DMS79 (cell line): ENCODE data around the gene SLC25A5.
"Not testable (repeated sequence)": the region's sequence is repeated elsewhere in the genome, so short reads cannot be mapped to it uniquely, and the experiment has no call there.

Source experiments
- DNase-seq: peaks from one replicate; lab custom pipeline; 2025; lab: John Stamatoyannopoulos, UW

The SLC25A5 gene

DNA sequence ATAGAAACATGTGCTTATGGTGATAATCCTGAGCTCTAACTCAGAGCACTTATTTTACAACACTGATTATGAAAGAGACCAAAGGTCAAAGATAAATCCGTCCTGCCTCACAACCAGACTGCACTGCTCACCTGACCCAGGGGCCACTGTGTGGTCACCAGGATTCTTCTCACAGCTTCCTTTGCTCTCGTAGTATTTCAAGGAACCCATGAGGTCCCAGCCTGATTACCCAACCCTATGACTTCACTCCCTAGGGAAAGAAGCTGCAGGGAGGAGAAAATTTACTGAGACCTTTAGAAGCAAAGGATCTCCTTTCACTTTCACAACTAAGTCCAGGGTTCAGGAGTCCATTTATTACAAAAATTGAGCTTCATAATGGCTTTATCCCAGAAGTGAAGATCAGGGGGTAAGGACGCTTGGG, 9.6 kb downstream of the SLC25A5 start:
- no peak for DNase-seq

DNA sequence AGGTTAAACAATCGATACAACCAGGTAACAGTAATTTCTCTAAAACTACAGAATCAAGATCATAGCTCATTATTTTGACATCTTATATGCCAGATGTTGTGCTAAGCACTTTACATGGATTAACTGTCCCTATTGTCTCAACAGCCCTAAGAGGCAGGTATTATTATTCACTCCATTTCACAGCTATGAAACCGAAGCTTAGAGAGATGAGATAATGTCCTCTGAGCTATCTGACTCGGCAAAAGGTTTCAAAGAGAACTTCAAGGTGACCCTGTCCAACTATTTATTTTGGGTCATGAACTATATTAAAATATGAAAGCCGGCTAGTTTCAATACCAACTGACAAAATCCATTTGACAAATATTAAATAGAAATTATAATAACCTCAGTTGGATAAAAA, 10.3 kb downstream of the SLC25A5 start:
- DNase-seq: no peak

DNA sequence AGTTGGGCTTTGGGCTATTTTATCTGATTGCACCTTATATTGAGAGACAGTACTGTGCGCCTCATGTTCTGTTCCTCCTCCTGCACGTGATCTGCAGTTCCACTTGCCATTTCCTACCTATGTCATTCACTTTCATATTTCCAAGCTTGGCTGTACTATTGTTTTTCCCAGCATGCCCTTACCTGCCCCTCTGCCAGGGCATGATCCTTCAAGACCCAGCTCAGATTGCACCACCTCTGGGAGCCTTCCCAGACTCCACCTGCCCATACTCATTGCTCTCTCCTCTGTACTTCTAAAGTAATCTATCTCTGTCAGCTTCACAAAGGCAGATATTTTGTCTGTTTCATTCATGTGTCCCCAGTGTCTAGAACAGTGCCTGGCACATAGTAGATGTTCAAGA, 11.6 kb downstream of the SLC25A5 start:
- DNase-seq: no peak

DNA sequence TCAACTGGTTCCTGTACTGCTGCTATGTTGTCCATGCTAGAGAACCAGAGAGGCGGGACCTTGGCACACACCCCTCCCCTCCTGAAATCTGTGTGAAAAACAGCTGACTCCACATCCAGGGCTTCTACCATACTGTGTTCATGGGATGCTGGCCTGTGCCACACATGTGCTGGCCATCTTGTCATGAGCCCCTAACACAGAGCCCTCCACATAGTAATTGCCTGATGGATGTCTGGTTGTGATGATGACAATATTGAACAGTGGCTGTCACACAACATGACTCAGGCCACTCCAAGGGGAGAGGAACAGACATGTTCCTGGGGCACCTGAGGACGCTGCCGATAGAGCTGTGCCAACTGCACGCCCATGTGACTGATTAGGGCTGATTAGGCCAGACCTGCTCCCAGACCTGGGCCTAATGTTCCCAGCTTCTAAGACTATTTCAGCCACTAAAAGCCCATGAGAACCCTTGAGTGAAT, 13.1 kb downstream of the SLC25A5 start:
- no peak for DNase-seq

DNA sequence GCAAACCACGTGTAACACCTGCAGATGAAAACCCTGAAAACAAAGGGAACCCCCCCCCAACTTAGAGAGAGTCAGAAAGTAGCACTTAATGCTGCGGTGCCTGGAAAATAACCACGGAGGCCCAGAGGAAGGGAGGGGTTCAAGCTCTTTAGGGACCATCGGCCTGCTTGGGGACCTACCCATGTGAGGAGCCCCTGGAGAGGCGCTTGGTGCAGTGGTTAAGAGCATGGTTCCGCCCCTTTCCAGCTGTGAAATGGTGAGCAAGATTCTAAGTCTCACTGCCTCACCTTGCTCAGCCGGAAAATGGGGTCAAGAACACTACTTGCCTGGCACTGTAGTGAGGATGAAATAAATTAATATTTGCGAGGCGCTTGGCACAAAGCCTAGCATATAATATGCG, 13.8 kb downstream of the SLC25A5 start:
- no peak for DNase-seq

DNA sequence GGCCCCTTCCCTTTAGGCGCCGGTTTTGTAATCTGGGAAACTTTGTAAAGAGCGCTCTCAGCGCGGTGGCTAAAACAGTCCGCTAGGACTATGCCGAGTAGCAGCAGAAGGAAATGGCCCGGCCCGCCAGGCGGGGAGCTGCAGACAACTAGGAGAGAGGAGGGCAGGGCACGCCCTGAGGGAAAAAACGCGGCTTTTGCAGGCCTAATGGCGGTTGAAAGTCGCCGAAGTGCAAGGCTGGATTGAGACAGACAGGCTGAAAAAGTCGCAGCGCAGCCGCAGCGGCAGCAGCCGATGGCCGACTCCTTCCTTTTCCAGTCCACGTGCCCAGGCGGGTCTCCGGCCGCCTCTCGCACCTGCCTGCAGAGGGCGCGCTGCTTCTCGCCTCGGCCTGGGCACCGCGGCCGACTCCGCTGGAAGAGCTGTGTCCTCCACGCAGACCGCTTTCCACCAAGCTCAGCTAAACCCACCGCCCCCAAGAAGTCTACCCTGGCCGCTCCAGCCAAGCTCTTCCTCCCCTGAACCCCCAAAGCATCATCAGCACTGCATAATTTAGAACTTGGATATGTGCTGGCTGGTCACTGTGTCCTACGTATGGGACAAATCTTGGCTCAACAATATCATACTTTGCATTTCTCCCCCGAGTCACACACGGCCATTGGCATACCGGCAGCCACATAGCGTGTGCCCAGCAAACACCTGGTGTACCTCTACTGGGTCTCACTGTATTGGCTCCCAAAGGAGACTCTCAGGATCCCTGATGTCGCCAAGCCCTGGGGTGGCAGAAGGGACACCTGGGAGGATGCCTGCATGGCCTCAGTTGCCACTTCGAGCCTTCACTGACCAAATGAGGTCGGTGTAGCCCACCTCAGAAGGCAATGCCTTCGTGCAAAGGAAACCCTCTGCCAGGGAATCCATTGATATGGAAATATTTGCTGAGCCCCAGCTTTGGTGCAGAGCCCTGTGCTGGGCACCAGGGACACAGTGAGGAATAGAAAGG, 14.5 kb downstream of the SLC25A5 start:
- peak; percentile 29 for DNase-seq

DNA sequence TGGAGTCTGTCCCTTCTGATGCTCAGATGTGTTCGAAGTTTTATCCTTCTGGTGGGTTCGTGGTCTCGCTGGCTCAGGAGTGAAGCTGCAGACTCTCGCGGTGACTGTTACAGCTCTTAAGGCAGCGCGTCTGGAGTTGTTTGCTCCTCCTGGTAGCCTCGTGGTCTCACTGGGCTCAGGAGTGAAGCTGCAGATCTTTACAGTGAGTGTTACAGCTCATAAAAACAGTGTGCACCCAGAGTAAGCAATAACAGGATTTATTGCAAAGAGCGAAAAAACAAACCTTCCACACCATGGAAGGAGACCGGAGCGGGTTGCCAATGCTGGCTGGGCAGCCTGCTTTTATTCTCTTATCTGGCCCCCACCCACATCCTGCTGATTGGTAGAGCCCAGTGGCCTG, 18.5 kb downstream of the SLC25A5 start:
- no peak for DNase-seq

DNA sequence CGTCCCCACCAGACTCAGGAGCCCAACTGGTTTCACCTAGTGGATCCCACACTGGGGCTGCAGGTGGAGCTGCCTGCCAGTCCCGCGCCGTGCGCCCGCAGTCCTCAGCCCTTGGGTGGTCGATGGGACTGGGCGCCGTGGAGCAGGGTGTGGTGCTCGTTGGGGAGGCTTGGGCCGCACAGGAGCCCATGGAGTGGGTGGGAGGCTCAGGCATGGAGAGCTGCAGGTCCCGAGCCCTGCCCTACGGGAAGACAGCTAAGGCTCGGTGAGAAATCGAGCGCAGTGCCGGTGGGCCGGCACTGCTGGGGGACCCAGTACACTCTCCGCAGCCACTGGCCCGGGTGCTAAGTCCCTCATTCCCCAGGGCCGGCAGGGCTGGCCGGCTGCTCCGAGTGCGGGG, 19.5 kb downstream of the SLC25A5 start:
- not testable (repeated sequence) for DNase-seq

DNA sequence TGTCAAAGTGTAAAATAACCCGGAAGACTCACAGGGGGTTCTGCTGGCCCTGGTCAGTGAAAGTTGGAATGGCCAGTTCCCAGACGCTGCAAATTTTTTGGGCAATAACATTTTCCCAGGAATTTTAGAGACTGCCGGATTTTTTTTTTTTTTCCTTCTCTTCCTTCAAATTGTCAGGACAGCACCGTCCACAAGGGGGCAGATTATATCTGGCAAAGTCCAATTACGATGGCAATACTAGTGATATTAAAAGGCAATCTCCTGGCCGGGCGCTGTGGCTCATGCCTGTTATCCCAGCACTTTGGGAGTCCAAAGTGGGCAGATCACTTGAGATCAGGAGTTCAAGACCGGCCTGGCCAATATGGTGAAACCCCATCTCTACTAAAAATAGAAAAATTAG, 20.5 kb downstream of the SLC25A5 start:
- DNase-seq: no peak

DNA sequence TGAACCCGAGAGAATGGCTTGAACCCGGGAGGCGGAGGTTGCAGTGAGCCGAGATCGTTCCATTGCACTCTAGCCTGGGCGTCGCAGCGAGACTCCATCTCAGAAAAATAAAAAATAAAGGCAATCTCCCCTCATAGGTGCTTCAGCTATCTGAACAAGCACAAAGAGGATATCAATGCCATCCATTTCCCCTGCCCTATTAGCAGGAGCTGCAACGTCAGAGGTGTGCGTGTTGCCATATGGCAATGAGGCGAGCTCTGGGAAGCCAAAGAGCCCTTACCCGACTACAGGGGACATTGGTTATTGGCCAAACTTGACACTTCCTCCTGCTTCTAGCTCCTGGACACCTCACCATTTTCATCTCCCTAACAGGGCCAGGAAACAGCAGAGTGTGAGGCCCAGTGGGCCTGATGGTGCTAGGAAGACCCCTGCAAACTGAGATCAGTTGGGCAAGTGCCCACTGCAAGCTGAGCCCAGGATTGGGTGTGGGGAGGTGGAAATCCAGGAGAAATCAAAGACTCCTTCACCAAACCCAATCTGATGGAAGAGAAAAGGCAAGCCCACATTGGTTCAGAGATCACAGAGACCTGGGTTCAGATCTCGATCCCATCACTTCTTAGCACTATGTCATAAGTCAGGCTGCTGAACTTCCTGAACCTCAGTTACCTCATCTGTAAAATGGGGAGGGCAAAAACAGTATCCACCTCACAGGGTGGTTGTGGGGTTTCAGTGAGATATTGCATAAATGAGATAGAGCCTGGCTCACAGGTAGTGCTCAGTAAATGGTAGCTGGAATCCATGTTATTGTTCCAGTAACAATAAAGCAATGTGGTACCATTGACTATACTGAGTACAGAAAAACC, 21.2 kb downstream of the SLC25A5 start:
- DNase-seq: no peak

DNA sequence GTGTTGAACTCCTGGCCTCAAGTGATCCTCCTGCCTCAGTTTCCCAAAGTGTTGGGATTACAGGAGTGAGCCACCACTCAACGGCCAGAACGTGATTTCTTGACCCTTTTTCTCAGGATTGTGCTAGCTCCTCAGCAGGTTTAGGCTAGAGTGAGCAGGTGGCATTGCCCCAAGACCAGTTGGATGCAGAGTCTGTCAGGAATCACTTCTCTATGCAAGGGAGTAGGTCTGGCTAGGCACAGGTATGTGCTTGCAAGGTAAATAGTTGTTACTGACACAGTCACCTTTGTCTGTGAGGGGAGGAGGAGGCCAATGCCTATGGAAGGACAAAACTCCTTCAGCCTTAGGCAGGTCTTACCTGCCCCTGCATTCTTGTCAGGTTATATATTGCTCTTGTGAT, 24.2 kb downstream of the SLC25A5 start:
- no peak for DNase-seq

DNA sequence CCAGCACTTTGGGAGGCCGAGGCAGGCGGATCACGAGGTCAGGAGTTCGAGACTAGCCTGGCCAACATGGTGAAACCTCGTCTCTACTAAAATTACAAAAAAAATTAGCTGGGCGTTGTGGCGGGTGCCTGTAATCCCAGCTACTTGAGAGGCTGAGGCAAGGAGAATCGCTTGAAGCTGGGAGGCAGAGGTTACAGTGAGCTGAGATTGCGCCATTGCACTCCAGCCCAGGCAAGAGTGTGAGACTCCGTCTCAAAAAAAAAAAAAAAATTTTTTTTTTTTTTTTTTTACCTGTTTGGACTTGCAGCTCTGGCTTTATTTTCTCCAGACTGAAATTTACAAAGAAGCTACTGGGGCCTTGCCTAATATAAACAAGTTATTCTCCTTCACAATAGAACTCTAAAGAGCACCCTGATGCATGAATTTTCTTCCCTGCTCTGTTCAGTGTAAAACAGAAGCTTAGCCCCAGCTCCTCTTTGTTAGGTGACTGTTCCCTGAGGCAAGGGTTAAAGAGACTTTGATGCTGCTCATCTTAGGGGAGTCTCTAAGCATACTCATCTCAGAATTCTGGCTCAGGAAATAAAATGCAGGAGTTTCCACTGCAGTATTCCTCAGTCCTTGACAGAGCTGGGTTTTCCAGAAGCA, 25.7 kb downstream of the SLC25A5 start:
- not testable (repeated sequence) for DNase-seq

DNA sequence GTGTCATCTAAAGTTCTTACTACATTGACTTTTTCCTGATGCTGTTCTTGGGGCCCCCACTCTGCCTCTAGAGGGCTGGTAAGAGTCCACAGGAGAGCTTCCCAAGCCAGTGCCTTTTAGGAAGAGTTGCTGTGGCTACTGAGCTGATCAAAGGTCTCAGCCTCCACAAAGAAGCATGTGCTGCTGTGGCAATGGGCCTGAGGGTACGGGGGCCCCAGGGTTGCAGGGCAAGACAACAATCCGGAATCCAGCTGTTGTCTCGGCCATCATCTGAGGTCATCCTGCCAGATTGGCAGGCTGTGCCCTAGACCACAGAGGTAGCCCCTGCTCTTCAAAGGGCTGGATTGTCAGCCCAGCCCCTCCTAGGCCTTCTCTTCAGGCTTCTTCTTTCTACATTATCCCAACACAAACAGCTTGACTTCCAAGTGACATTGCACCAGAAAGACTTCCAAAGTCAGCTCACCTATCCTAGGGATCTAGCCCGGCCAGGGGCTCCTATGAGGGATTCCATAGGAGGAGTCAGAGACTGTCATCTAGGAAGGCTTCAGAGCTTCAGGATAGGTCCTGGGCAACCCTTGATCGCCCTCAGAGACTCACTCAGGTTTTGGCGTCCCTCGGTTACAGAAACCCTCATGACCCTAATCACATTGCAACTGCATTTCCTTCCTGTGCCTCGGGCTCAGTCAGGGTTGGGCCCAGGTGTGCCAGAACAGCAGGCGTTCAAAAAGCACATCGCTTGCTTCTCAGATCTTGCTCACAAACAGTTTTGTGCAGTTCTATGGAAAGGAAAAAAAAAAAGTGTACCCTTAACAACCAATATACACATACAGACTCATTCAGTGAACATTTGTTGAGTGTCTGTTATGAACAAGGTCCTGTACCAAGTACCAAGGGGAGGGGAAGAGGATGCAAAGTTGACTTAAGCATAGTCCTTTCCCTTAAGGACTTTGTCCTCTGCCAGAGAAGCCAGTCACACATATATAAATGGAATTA, 27.8 kb downstream of the SLC25A5 start:
- DNase-seq: no peak

DNA sequence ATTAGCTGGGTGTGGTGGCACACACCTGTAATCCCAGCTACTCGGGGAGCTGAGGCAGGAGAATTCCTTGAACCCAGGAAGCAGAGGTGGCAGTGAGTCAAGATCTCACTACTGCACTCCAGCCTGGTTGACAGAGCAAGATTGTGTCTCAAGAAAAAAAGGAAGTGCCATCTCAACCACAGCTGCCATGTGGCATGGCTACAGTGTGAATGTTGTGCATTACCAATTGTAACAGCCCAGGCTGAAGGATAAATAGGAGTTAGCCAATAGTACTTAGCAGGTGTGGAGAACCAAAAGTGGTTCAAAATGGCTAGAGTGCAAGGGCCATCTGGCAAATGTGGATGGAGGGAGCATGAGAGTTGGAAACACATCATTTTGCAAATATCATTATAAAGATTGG, 28.9 kb downstream of the SLC25A5 start:
- DNase-seq: no peak

DNA sequence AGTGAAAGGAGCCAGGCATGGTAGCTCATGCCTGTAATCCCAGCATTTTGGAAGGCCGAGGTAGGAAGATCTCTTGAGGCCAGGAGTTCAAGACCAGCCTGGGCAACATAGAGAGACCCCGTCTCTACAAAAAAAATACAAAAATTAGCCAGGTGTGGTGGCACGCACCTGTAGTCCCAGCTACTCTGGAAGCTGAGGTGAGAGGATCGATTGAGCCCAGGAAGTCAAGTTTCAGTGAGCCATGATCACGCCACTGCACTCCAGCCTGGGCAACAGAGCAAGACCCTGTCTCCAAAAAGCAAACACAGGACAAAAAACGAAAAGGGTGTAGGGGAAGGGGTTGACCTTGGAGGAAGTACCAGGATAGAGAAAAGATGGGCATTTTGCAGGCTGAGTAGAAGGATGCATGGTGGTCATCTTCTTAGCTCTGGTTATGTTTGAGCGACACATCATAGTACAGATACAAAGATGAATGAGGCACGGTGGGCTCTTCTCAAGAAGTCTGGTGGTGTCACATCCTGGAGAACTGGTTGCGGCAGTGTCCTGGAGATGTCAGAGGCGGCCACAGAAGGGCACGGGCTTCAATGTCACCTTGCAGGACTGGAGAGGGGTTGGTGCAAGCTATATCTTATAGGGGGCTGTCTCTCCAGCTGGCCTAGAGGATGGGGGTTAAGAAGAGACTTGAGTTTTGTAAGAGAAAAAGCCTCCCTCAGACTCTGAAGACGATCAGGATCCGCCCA, 32.0 kb downstream of the SLC25A5 start:
- DNase-seq: no peak

DNA sequence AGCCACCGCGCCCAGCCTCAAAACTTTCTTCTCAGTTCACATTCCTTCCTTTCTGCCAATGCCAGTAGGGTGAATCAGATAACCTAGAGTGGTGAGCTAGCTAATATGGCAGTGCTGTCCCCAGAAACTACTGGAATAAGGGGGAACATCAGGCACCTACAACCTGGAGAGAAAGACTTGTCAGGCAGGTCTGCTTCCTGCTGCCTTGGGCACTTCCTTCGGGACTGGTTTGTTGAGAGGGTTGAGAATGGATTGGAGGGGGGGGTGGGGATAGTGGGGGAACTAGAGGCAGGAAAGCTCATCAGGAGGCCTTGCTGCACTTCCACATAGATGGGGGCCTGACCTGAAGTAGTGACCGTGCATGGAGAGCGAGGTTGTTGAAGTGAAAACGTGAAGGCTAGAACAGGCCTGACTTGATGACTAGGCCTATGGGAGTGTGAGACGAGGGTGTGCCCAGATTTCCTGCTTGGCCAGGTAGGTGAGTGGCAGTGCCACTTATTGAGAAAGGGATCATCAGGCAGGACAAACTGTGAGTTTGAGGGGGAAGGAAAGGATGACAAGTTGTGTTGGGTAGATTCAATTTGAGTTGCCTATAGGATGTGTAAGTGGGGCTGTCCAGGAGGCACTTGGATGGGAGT, 33.4 kb downstream of the SLC25A5 start:
- DNase-seq: no peak

DNA sequence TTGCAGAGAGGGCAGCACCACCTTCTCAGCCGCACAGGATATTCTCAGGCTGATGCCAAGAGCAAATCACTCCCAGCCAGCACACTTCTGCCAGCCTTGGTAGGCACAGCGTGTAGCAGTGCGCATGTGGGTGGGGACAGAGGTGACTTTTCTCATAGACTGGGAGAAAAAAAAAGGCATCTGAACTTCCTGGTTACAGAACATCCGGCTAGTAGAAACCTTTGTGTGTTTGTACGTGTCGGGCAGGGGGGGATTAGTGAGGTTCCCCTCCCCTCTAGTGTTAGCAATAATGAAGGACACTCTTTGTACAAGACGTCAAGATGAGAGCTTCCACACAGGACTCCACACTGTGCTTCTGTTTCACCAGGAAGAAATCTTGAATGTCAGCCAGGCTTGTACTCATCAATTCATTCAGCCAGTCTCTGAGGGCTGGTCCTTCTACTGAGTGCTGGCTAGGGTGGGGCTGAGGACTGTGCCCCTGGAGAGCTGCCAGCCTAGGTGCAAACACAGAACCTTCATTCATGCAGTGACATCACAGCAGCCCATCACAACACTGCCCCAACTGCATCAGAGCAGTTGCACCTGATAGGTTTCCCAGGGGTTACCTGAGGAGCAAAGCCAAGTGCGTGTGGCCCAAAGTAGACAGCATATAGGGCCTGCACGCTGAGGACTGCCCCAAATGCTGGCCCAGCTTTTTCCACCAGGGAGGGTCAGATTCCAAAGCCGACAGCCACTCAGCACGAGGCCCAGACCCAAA, 34.7 kb downstream of the SLC25A5 start:
- peak; percentile 83 for DNase-seq

DNA sequence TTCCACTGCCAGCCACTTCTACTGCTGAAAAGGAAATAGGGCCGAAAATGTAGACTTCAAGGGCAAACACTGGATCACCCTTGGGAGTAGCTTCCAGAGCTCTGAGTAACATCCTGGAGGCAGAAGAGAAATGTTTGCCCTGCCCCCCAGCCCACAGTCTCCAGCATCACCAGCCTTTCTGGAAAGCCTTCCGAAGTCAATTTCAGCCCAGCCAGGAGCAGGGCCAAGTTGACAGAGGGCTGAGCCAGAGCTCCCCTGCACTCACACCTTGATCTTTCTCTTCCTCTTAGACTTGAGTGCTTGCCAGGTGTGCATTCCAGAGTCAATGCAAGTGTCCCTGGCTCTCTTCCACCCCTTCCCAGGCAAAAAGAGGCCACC, 35.2 kb downstream of the SLC25A5 start:
- DNase-seq: no peak

DNA sequence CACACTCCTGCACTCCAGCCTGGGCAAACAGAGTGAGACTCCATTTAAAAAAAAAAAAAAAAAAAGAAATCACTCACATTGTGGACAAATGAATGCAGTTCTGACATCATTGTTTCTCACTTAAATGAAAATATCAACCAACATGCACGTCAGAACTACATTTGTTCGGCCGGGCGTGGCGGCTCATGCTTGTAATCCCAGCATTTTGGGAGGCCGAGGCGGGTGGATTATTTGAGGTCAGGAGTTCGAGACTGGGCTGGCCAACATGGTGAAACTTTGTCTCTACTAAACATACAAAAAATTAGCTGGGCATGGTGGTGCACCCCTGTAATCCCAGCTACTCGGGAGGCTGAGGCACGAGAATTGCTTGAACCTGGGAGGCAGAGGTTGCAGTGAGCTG, 36.9 kb downstream of the SLC25A5 start:
- not testable (repeated sequence) for DNase-seq
